ENCODE measurements around the gene NUP42. TPM values are rescaled to one million over a fixed set of nuclear protein-coding genes. Genes with fewer than 3 reads are reported as not detected.
A peak's percentile ranks its signal among the peaks of the same experiment; 100 is the strongest.
"Not testable (repeated sequence)": the region's sequence is repeated elsewhere in the genome, so short reads cannot be mapped to it uniquely, and the experiment has no call there.

NUP42 gene
- total RNA-seq, 1 donor from 2014 or later, result 26.6 TPM

- intact Hi-C loops (cut with micrococcal nuclease); ATAC-seq; DNase-seq: not testable (repeated sequence)
These were observed 42.5 kb downstream of the NUP42 start for GRCh38 chr7:23224364-23224763.

- ATAC-seq, result peak; percentile 38
- no peak for DNase-seq
- intact Hi-C loops (cut with micrococcal nuclease), result no loop called here
These were observed 45.1 kb downstream of the NUP42 start for GRCh38 chr7:23226844-23227450.

GRCh38 chr7:23228412-23228811, 46.6 kb downstream of the NUP42 start:
- ATAC-seq, result no peak
- intact Hi-C loops (cut with micrococcal nuclease), result no loop called here

GRCh38 chr7:23230641-23231101, 48.8 kb downstream of the NUP42 start:
- ATAC-seq (no peak), DNase-seq (no peak)
- intact Hi-C loops (cut with micrococcal nuclease), result no loop called here

More at GRCh38 chr7:23228412-23228811, 46.6 kb downstream of the NUP42 start:
- no peak for DNase-seq

- DNase-seq (no peak), ATAC-seq (no peak)
- intact Hi-C loops (cut with micrococcal nuclease), result no loop called here
These were observed 51.1 kb downstream of the NUP42 start for GRCh38 chr7:23232966-23233365.

GRCh38 chr7:23234569-23235296, 52.9 kb downstream of the NUP42 start:
- no peak for DNase-seq
- intact Hi-C loops (cut with micrococcal nuclease), result no loop called here
- ATAC-seq, result peak; percentile 23

- DNase-seq (peak; percentile 68), ATAC-seq (peak; percentile 94)
- intact Hi-C loops (cut with micrococcal nuclease), result no loop called here
These were observed 54.0 kb downstream of the NUP42 start for GRCh38 chr7:23235813-23236221.

GRCh38 chr7:23237000-23237399, 55.2 kb downstream of the NUP42 start:
- ATAC-seq (no peak), DNase-seq (no peak)
- intact Hi-C loops (cut with micrococcal nuclease), result no loop called here

GRCh38 chr7:23238983-23239652, 57.3 kb downstream of the NUP42 start:
- intact Hi-C loops (cut with micrococcal nuclease), result no loop called here
- no peak for DNase-seq
- no peak for ATAC-seq

- ATAC-seq (no peak), DNase-seq (no peak)
- intact Hi-C loops (cut with micrococcal nuclease), result no loop called here
These were observed 57.9 kb downstream of the NUP42 start for GRCh38 chr7:23239698-23240097.

GRCh38 chr7:23242321-23242720, 60.5 kb downstream of the NUP42 start:
- DNase-seq (no peak), ATAC-seq (peak; percentile 25)
- intact Hi-C loops (cut with micrococcal nuclease), result no loop called here

- no peak for DNase-seq
- intact Hi-C loops (cut with micrococcal nuclease), result no loop called here
- no peak for ATAC-seq
These were observed 61.1 kb downstream of the NUP42 start for GRCh38 chr7:23242935-23243334.

- DNase-seq (no peak), ATAC-seq (peak; percentile 78)
- intact Hi-C loops (cut with micrococcal nuclease), result no loop called here
These were observed 64.7 kb downstream of the NUP42 start, which contains the start of gene GPNMB for GRCh38 chr7:23246555-23246954. Gene GPNMB, plus strand, starts transcription at chr7:23246775. Its CDS starts 83 bp downstream, at chr7:23246858.

GRCh38 chr7:23247046-23247602, 65.3 kb downstream of the NUP42 start:
- ATAC-seq, result peak; percentile 46
- DNase-seq, result no peak
- intact Hi-C loops (cut with micrococcal nuclease), result no loop called here

- peak; percentile 77 for ATAC-seq
- DNase-seq, result peak; percentile 69
- intact Hi-C loops (cut with micrococcal nuclease), result no loop called here
These were observed 65.9 kb downstream of the NUP42 start for GRCh38 chr7:23247603-23248335.

GRCh38 chr7:23249486-23249885, 67.6 kb downstream of the NUP42 start:
- DNase-seq (no peak), ATAC-seq (no peak)
- intact Hi-C loops (cut with micrococcal nuclease), result no loop called here

Measured in left ventricle myocardium superior (tissue), 1 donor.